Measurements from ENCODE around the gene SIK3. TPM values are rescaled to one million over a fixed set of nuclear protein-coding genes. Genes with fewer than 3 reads are reported as not detected.

SIK3 gene
- total RNA-seq, 1 donor from 2014 or later: 29.4 TPM

GRCh38 chr11:117095284-117096161 lies 2.7 kb downstream of the SIK3 start:
- peak overlapping the region; percentile 94 for H3K4me3 Mint-ChIP-seq (ENCODE audit: unreplicated experiment)
- no peak for DNase-seq (ENCODE audit: low spot score)
- no peaks in the 10 kb centered on the region for H3K9me3 Mint-ChIP-seq (ENCODE audit: unreplicated experiment)
- peaks cover 3% of the 10 kb centered on the region for H3K27me3 Mint-ChIP-seq (ENCODE audit: unreplicated experiment)
- H3K36me3 Mint-ChIP-seq (ENCODE audit: low read depth, unreplicated experiment): peaks cover 4% of the 10 kb centered on the region
- peak overlapping the region; percentile 9 for H3K27ac Mint-ChIP-seq (ENCODE audit: unreplicated experiment)
- H3K4me1 Mint-ChIP-seq (ENCODE audit: unreplicated experiment): peaks cover 32% of the 10 kb centered on the region
- no peak for TF ChIP-seq CTCF (IDR thresholded peaks at IDR 0.05; ENCODE audit: unreplicated experiment)

GRCh38 chr11:117094776-117095175 lies 3.5 kb downstream of the SIK3 start:
- Mint-ChIP-seq H3K27ac (ENCODE audit: unreplicated experiment) (no peak overlapping the region), H3K4me1 (ENCODE audit: unreplicated experiment) (peaks cover 32% of the 10 kb centered on the region), H3K36me3 (ENCODE audit: low read depth, unreplicated experiment) (peaks cover 4% of the 10 kb centered on the region), H3K9me3 (ENCODE audit: unreplicated experiment) (no peaks in the 10 kb centered on the region), H3K27me3 (ENCODE audit: unreplicated experiment) (peaks cover 3% of the 10 kb centered on the region), H3K4me3 (ENCODE audit: unreplicated experiment) (no peak overlapping the region)
- no peak for TF ChIP-seq CTCF (IDR thresholded peaks at IDR 0.05; ENCODE audit: unreplicated experiment)
- no peak for DNase-seq (ENCODE audit: low spot score)

- Mint-ChIP-seq H3K4me3 (ENCODE audit: unreplicated experiment) (no peak overlapping the region), H3K36me3 (ENCODE audit: low read depth, unreplicated experiment) (peaks cover 4% of the 10 kb centered on the region), H3K4me1 (ENCODE audit: unreplicated experiment) (peaks cover 28% of the 10 kb centered on the region), H3K27ac (ENCODE audit: unreplicated experiment) (no peak overlapping the region), H3K27me3 (ENCODE audit: unreplicated experiment) (no peaks in the 10 kb centered on the region), H3K9me3 (ENCODE audit: unreplicated experiment) (no peaks in the 10 kb centered on the region)
- DNase-seq (ENCODE audit: low spot score): no peak
- no peak for TF ChIP-seq CTCF (IDR thresholded peaks at IDR 0.05; ENCODE audit: unreplicated experiment)
Observed at GRCh38 chr11:117092951-117093590, 5.2 kb downstream of the SIK3 start.

- H3K27me3 Mint-ChIP-seq (ENCODE audit: unreplicated experiment): peaks cover 1% of the 10 kb centered on the region
- no peak for DNase-seq (ENCODE audit: low spot score)
- no peaks in the 10 kb centered on the region for H3K9me3 Mint-ChIP-seq (ENCODE audit: unreplicated experiment)
- peaks cover 4% of the 10 kb centered on the region for H3K36me3 Mint-ChIP-seq (ENCODE audit: low read depth, unreplicated experiment)
- no peak for TF ChIP-seq CTCF (IDR thresholded peaks at IDR 0.05; ENCODE audit: unreplicated experiment)
- peak overlapping the region; percentile 21 for H3K4me3 Mint-ChIP-seq (ENCODE audit: unreplicated experiment)
- H3K4me1 Mint-ChIP-seq (ENCODE audit: unreplicated experiment): peaks cover 22% of the 10 kb centered on the region
- H3K27ac Mint-ChIP-seq (ENCODE audit: unreplicated experiment): no peak overlapping the region
Observed at GRCh38 chr11:117091753-117092477, 6.3 kb downstream of the SIK3 start.
